Activated naive CD8-positive, alpha-beta T cell treated with anti-CD3 and anti-CD28 coated beads for 36 hours (primary cell): ENCODE data around the gene ASAH2. TPM values are rescaled to one million over a fixed set of nuclear protein-coding genes. Genes with fewer than 3 reads are reported as not detected.
"Not testable (repeated sequence)": the region's sequence is repeated elsewhere in the genome, so short reads cannot be mapped to it uniquely, and the experiment has no call there.

Experiments
- DNase-seq: peaks from one replicate; pipeline ENCODE4 v3.0.0; 2021
- H3K27ac Mint-ChIP-seq: one replicate; pipeline ENCODE4 v1.8.0; 2022; ENCODE audit warnings: mild to moderate bottlenecking, moderate library complexity, mixed read lengths
- H3K27me3 Mint-ChIP-seq: one replicate; pipeline ENCODE4 v1.8.0; 2022; ENCODE audit warnings: mild to moderate bottlenecking, mixed read lengths
- H3K36me3 Mint-ChIP-seq: one replicate; pipeline ENCODE4 v1.8.0; 2021; ENCODE audit warnings: mild to moderate bottlenecking, mixed read lengths
- H3K4me1 Mint-ChIP-seq: one replicate; pipeline ENCODE4 v1.8.0; 2021; ENCODE audit warnings: mixed read lengths
- H3K4me3 Mint-ChIP-seq: one replicate; pipeline ENCODE4 v1.8.0; 2022; ENCODE audit warnings: mild to moderate bottlenecking, moderate library complexity, mixed read lengths
- H3K9me3 Mint-ChIP-seq: one replicate; pipeline ENCODE4 v1.8.0; 2022; ENCODE audit warnings: mixed read lengths
- total RNA-seq, 2 experiments: library from RNA; stranded (reverse); gene quantifications; one replicate each; pipeline ENCODE4 v1.2.3, GENCODE V29; 2021

ASAH2 gene
- total RNA-seq, 2 experiments from 2014 or later: 5.9 to 6.6 TPM

- H3K4me1 Mint-ChIP-seq: no peaks in the 10 kb centered on the region
- H3K9me3 Mint-ChIP-seq: no peaks in the 10 kb centered on the region
- DNase-seq: peak; percentile 29
- H3K27ac Mint-ChIP-seq: no peak overlapping the region
- H3K36me3 Mint-ChIP-seq: no peaks in the 10 kb centered on the region
- peaks cover 36% of the 10 kb centered on the region for H3K27me3 Mint-ChIP-seq
- no peak overlapping the region for H3K4me3 Mint-ChIP-seq
Measured at GRCh38 chr10:50275650-50276235, 24.4 kb upstream of the ASAH2 start.

GRCh38 chr10:50272531-50272930, 21.2 kb upstream of the ASAH2 start:
- Mint-ChIP-seq H3K27ac (no peak overlapping the region), H3K9me3 (no peaks in the 10 kb centered on the region), H3K36me3 (no peaks in the 10 kb centered on the region), H3K27me3 (peaks cover 17% of the 10 kb centered on the region), H3K4me1 (no peaks in the 10 kb centered on the region), H3K4me3 (no peak overlapping the region)
- DNase-seq: no peak

- Mint-ChIP-seq H3K27ac (no peak overlapping the region), H3K27me3 (peaks cover 17% of the 10 kb centered on the region)
Measured at GRCh38 chr10:50271564-50272250, 20.4 kb upstream of the ASAH2 start.

GRCh38 chr10:50267877-50268276, 16.6 kb upstream of the ASAH2 start:
- H3K27me3 Mint-ChIP-seq: peaks cover 37% of the 10 kb centered on the region
- H3K4me1 Mint-ChIP-seq, H3K27ac Mint-ChIP-seq, H3K9me3 Mint-ChIP-seq, H3K36me3 Mint-ChIP-seq, DNase-seq, H3K4me3 Mint-ChIP-seq: not testable (repeated sequence)

More at GRCh38 chr10:50271564-50272250, 20.4 kb upstream of the ASAH2 start:
- Mint-ChIP-seq H3K4me3 (no peak overlapping the region), H3K9me3 (no peaks in the 10 kb centered on the region), H3K4me1 (no peaks in the 10 kb centered on the region), H3K36me3 (no peaks in the 10 kb centered on the region)
- DNase-seq: no peak

GRCh38 chr10:50262625-50263024, 11.3 kb upstream of the ASAH2 start:
- H3K9me3 Mint-ChIP-seq, DNase-seq, H3K4me3 Mint-ChIP-seq, H3K36me3 Mint-ChIP-seq, H3K27ac Mint-ChIP-seq: not testable (repeated sequence)
- H3K4me1 Mint-ChIP-seq: peaks cover 13% of the 10 kb centered on the region
- H3K27me3 Mint-ChIP-seq: peaks cover 64% of the 10 kb centered on the region

GRCh38 chr10:50260791-50261281, 9.5 kb upstream of the ASAH2 start:
- H3K4me3 Mint-ChIP-seq: no peak overlapping the region
- H3K9me3 Mint-ChIP-seq: no peaks in the 10 kb centered on the region
- H3K36me3 Mint-ChIP-seq: no peaks in the 10 kb centered on the region
- peaks cover 63% of the 10 kb centered on the region for H3K27me3 Mint-ChIP-seq
- DNase-seq: peak; percentile 42
- no peak overlapping the region for H3K27ac Mint-ChIP-seq
- H3K4me1 Mint-ChIP-seq: peaks cover 13% of the 10 kb centered on the region

- Mint-ChIP-seq H3K9me3 (no peaks in the 10 kb centered on the region), H3K4me1 (no peaks in the 10 kb centered on the region), H3K36me3 (no peaks in the 10 kb centered on the region), H3K4me3 (no peak overlapping the region), H3K27ac (no peak overlapping the region), H3K27me3 (peaks cover 45% of the 10 kb centered on the region)
- no peak for DNase-seq
Measured at GRCh38 chr10:50254479-50254878, 3.2 kb upstream of the ASAH2 start.

- Mint-ChIP-seq H3K9me3 (no peaks in the 10 kb centered on the region), H3K4me3 (no peak overlapping the region), H3K27me3 (peaks cover 34% of the 10 kb centered on the region), H3K4me1 (no peaks in the 10 kb centered on the region), H3K36me3 (no peaks in the 10 kb centered on the region), H3K27ac (no peak overlapping the region)
- DNase-seq: no peak
Measured at GRCh38 chr10:50250096-50250854, 1.0 kb downstream of the ASAH2 start.

GRCh38 chr10:50248598-50248997, 2.7 kb downstream of the ASAH2 start:
- H3K27ac Mint-ChIP-seq: no peak overlapping the region
- DNase-seq: no peak
- H3K4me1 Mint-ChIP-seq: no peaks in the 10 kb centered on the region
- H3K36me3 Mint-ChIP-seq: no peaks in the 10 kb centered on the region
- H3K27me3 Mint-ChIP-seq: peaks cover 33% of the 10 kb centered on the region
- no peaks in the 10 kb centered on the region for H3K9me3 Mint-ChIP-seq
- H3K4me3 Mint-ChIP-seq: no peak overlapping the region

- H3K4me3 Mint-ChIP-seq: no peak overlapping the region
- no peak for DNase-seq
- no peak overlapping the region for H3K27ac Mint-ChIP-seq
- H3K27me3 Mint-ChIP-seq: peaks cover 35% of the 10 kb centered on the region
- no peaks in the 10 kb centered on the region for H3K4me1 Mint-ChIP-seq
- H3K9me3 Mint-ChIP-seq: no peaks in the 10 kb centered on the region
- H3K36me3 Mint-ChIP-seq: no peaks in the 10 kb centered on the region
Measured at GRCh38 chr10:50248062-50248461, 3.3 kb downstream of the ASAH2 start.

GRCh38 chr10:50244201-50244600, 7.1 kb downstream of the ASAH2 start:
- Mint-ChIP-seq H3K4me1 (no peaks in the 10 kb centered on the region), H3K27me3 (peaks cover 34% of the 10 kb centered on the region), H3K36me3 (no peaks in the 10 kb centered on the region)

GRCh38 chr10:50242777-50243176, 8.5 kb downstream of the ASAH2 start:
- Mint-ChIP-seq H3K27me3 (peaks cover 38% of the 10 kb centered on the region), H3K9me3 (no peaks in the 10 kb centered on the region), H3K36me3 (no peaks in the 10 kb centered on the region), H3K4me1 (no peaks in the 10 kb centered on the region), H3K27ac (no peak overlapping the region), H3K4me3 (no peak overlapping the region)
- no peak for DNase-seq

More at GRCh38 chr10:50244201-50244600, 7.1 kb downstream of the ASAH2 start:
- no peak overlapping the region for H3K27ac Mint-ChIP-seq
- H3K4me3 Mint-ChIP-seq: no peak overlapping the region
- no peaks in the 10 kb centered on the region for H3K9me3 Mint-ChIP-seq
- no peak for DNase-seq

GRCh38 chr10:50241478-50241877, 9.8 kb downstream of the ASAH2 start:
- not testable (repeated sequence) for H3K4me3 Mint-ChIP-seq, H3K9me3 Mint-ChIP-seq, H3K27ac Mint-ChIP-seq, H3K4me1 Mint-ChIP-seq, H3K36me3 Mint-ChIP-seq, DNase-seq
- H3K27me3 Mint-ChIP-seq: peaks cover 36% of the 10 kb centered on the region

- no peaks in the 10 kb centered on the region for H3K9me3 Mint-ChIP-seq
Measured at GRCh38 chr10:50234486-50234885, 16.8 kb downstream of the ASAH2 start.

GRCh38 chr10:50232261-50232639, 19.1 kb downstream of the ASAH2 start:
- no peak for DNase-seq
- Mint-ChIP-seq H3K27me3 (peaks cover 17% of the 10 kb centered on the region), H3K4me1 (no peaks in the 10 kb centered on the region), H3K9me3 (no peaks in the 10 kb centered on the region), H3K27ac (no peak overlapping the region), H3K4me3 (no peak overlapping the region), H3K36me3 (no peaks in the 10 kb centered on the region)

More at GRCh38 chr10:50234486-50234885, 16.8 kb downstream of the ASAH2 start:
- DNase-seq: no peak
- Mint-ChIP-seq H3K36me3 (no peaks in the 10 kb centered on the region), H3K27me3 (peaks cover 21% of the 10 kb centered on the region), H3K27ac (no peak overlapping the region), H3K4me3 (no peak overlapping the region), H3K4me1 (no peaks in the 10 kb centered on the region)
